Urinary bladder (tissue), 4 donors: ENCODE results near the gene NKX2-4. TPM values are rescaled to one million over a fixed set of nuclear protein-coding genes. Genes with fewer than 3 reads are reported as not detected.
A peak's percentile ranks its signal among the peaks of the same experiment; 100 is the strongest.

Experiments used
- DNase-seq: peaks from one replicate; pipeline ENCODE4 v3.0.0-alpha.2; 2015; ENCODE audit errors: extremely low spot score
- H3K27ac ChIP-seq: one replicate; pipeline ENCODE4 v1.5.1; 2013; ENCODE audit warnings: low read depth, mild to moderate bottlenecking, moderate library complexity
- H3K36me3 ChIP-seq: one replicate; pipeline ENCODE4 v1.6.1; 2013; ENCODE audit warnings: mild to moderate bottlenecking, moderate library complexity; ENCODE audit not compliant: insufficient read depth
- H3K4me1 ChIP-seq: one replicate; pipeline ENCODE4 v1.6.1; 2013; ENCODE audit warnings: mild to moderate bottlenecking, moderate library complexity; ENCODE audit not compliant: insufficient read depth
- H3K4me3 ChIP-seq: one replicate; pipeline ENCODE4 v1.5.1; 2013; ENCODE audit warnings: low read depth, low read length
- WGBS: extraction: QIAGEN DNeasy Blood & Tissue Kit; methylation state at CpG from one replicate; pipeline ENCODE4 v1.1.7; 2013; 5-methylcytosine and 5-hydroxymethylcytosine counted together
- polyA plus RNA-seq: library from polyadenylated mRNA; stranded (reverse); fragments of 200-250 nt; gene quantifications from one replicate; pipeline ENCODE4 v1.2.3, GENCODE V29; 2013
- total RNA-seq: library from RNA; depleted of rRNA; stranded (reverse); fragments of >200 nt; gene quantifications from one replicate; pipeline ENCODE4 v1.2.3, GENCODE V29; 2014
- donor health status: healthy with polysubstance abuse.
- donor health status: healthy.

NKX2-4 gene
- total and polyA plus RNA-seq, 2 donors, result not detected

- DNase-seq, result no peak
- WGBS, result 22% methylated on average over 5 of the region's 5 CpGs
- peaks cover 3% of the 10 kb centered on the region for H3K4me1 ChIP-seq
- H3K27ac ChIP-seq, result no peak overlapping the region
- no peaks in the 10 kb centered on the region for H3K36me3 ChIP-seq
- H3K4me3 ChIP-seq, result no peak overlapping the region
Observed at GRCh38 chr20:21399005-21399475, 1.7 kb upstream of the NKX2-4 start.

GRCh38 chr20:21398109-21399004 is 1.0 kb upstream of the NKX2-4 start:
- Histone ChIP-seq H3K27ac (no peak overlapping the region), H3K4me1 (peaks cover 3% of the 10 kb centered on the region), H3K4me3 (no peak overlapping the region), H3K36me3 (no peaks in the 10 kb centered on the region)
- no peak for DNase-seq
- WGBS, result 23% methylated on average over 10 of the region's 10 CpGs

DNA sequence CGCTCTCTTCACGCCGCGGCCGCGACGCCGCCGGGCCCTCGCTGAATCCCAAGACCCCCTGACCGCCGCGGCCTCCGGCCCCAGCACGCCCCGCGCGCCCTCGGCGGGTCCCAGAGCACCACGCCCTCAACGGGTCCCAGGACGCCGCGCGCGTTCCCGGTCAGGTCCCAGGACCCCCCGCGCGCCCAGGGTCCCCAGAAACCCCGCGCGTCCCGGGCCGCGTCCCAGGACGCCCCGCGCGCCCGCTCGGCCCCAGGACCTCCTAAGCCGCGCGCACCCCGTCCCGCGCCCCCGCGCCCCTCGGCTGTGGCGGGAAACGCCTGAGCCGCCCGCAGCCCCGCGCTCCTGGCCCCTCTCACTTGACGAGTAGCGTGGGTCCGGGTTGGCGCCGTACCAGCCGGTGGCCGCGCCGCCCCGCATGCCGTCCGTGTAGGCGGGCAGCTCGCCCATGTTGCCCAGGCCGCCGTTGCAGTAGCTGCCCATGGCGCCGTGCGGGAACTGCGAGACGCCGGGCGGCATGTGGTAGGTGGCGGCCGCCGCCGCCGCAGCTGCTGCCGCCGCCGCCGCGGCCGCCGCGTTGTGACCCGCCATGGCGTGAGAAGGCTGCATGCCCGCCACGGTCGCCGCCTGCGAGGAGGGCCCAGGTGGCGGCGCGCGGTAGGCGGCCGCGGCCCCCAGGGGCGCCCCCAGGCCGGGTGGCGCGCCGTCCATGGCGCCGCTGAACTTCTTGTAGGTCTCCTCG is 556 bp downstream of the NKX2-4 start:
- Histone ChIP-seq H3K27ac (no peak overlapping the region), H3K4me3 (peak overlapping the region; percentile 16), H3K4me1 (peaks cover 3% of the 10 kb centered on the region), H3K36me3 (no peaks in the 10 kb centered on the region)
- 2% methylated on average over 116 of the region's 116 CpGs for WGBS
- DNase-seq, result no peak

DNA sequence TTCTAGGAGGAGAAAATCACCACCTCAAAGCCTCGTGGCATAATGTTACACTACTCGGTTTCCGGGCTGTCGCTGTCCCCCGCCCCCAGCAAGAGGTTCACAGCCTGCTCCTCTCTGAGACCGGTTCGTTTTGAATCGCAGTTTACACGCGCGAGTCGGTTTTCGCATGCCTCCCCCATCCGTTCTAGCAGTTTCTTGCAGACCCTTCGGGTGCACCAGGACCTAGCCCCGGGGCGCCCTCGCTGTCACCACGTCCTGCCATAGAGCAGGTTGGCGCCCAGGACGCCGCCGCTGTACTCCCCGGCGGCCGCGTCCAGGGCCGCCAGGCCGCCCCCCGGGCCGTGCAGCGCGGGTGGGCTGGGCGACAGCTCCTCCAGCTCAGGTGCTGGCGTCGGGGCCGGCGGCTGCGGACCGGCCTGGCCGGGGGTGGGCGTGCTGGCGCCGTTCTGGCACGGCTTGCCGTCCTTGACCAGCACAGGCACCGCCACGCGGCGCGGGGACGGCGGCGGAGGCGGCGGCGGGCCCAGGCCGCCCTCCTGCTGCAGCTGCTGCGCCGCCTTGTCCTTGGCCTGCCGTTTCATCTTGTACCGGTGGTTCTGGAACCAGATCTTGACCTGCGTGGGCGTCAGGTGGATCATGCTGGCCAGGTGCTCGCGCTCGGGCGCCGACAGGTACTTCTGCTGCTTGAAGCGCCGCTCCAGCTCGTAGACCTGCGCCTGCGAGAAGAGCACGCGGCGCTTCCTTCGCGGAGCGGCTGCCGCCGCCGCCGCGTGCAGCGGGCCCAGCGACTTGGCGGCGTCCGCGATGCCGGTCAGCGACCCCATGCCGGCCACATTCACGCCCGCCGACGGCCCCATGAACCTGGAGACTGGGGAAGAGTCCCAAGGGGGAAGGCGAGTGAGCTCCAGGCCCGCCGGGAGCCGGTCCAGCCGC is 1.4 kb downstream of the NKX2-4 start:
- H3K36me3 ChIP-seq, result no peaks in the 10 kb centered on the region
- no peak for DNase-seq
- no peak overlapping the region for H3K27ac ChIP-seq
- 2% methylated on average over 103 of the region's 103 CpGs for WGBS
- H3K4me1 ChIP-seq, result peaks cover 3% of the 10 kb centered on the region
- H3K4me3 ChIP-seq, result peak overlapping the region; percentile 16

DNA sequence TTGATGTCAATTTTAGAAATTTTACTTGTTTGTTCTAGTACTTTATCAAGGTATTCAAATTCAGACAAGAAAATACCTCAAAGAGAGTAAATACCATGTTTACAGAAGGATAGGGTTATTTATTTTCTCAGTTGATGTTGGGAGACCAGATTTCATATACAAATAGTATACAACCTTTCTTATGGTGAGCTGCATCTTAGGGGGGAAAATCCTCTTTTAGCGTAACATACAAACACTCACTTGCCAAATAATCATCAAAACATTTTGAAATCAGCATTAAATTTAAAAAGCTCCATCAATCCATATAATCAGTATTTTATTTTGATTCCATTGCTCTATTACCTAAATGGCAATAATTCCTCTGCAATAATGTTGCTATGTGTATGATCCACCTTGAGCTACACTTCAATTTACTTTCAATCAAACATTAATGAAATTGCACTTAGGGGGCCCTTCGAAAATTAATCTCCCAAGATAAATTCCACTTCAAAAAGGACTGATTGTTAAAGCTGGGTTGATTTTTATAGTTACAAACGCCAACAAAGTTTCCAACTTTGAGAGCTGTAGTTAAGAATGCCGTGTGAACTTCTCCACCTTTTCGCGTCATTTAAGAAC is 2.2 kb downstream of the NKX2-4 start:
- Histone ChIP-seq H3K4me1 (peaks cover 3% of the 10 kb centered on the region), H3K27ac (no peak overlapping the region), H3K36me3 (no peaks in the 10 kb centered on the region), H3K4me3 (no peak overlapping the region)
- 17% methylated on average over 6 of the region's 6 CpGs for WGBS
- DNase-seq, result no peak

GRCh38 chr20:21394551-21394950 is 2.8 kb downstream of the NKX2-4 start:
- no peak overlapping the region for H3K27ac ChIP-seq
- DNase-seq, result no peak
- WGBS, result 21% methylated on average over 3 of the region's 3 CpGs

GRCh38 chr20:21393816-21394519 is 3.4 kb downstream of the NKX2-4 start:
- Histone ChIP-seq H3K4me3 (no peak overlapping the region), H3K4me1 (peaks cover 3% of the 10 kb centered on the region), H3K36me3 (no peaks in the 10 kb centered on the region), H3K27ac (no peak overlapping the region)
- DNase-seq, result no peak
- WGBS, result 41% methylated on average over 4 of the region's 4 CpGs

More at GRCh38 chr20:21394551-21394950, 2.8 kb downstream of the NKX2-4 start:
- no peak overlapping the region for H3K4me3 ChIP-seq
- peaks cover 3% of the 10 kb centered on the region for H3K4me1 ChIP-seq
- H3K36me3 ChIP-seq, result no peaks in the 10 kb centered on the region

- no peak overlapping the region for H3K27ac ChIP-seq
- no peaks in the 10 kb centered on the region for H3K36me3 ChIP-seq
- 31% methylated on average over 4 of the region's 4 CpGs for WGBS
- no peak overlapping the region for H3K4me3 ChIP-seq
- peaks cover 3% of the 10 kb centered on the region for H3K4me1 ChIP-seq
- DNase-seq, result no peak
Observed at GRCh38 chr20:21393166-21393565, 4.2 kb downstream of the NKX2-4 start.

GRCh38 chr20:21391972-21392352 is 5.4 kb downstream of the NKX2-4 start:
- peaks cover under 1% of the 10 kb centered on the region for H3K36me3 ChIP-seq
- H3K4me3 ChIP-seq, result no peak overlapping the region
- H3K27ac ChIP-seq, result no peak overlapping the region
- WGBS, result 18% methylated on average over 10 of the region's 10 CpGs
- no peak for DNase-seq
- peaks cover 3% of the 10 kb centered on the region for H3K4me1 ChIP-seq

GRCh38 chr20:21391185-21391971 is 5.9 kb downstream of the NKX2-4 start:
- Histone ChIP-seq H3K4me1 (peaks cover 3% of the 10 kb centered on the region), H3K27ac (no peak overlapping the region), H3K4me3 (no peak overlapping the region), H3K36me3 (peaks cover 3% of the 10 kb centered on the region)
- 28% methylated on average over 61 of the region's 61 CpGs for WGBS
- DNase-seq, result no peak

- Histone ChIP-seq H3K4me1 (peaks cover under 1% of the 10 kb centered on the region), H3K4me3 (no peak overlapping the region), H3K36me3 (peaks cover 3% of the 10 kb centered on the region), H3K27ac (no peak overlapping the region)
- 93% methylated on average over 7 of the region's 7 CpGs for WGBS
- no peak for DNase-seq
Observed at GRCh38 chr20:21390768-21391167, 6.6 kb downstream of the NKX2-4 start.

DNA sequence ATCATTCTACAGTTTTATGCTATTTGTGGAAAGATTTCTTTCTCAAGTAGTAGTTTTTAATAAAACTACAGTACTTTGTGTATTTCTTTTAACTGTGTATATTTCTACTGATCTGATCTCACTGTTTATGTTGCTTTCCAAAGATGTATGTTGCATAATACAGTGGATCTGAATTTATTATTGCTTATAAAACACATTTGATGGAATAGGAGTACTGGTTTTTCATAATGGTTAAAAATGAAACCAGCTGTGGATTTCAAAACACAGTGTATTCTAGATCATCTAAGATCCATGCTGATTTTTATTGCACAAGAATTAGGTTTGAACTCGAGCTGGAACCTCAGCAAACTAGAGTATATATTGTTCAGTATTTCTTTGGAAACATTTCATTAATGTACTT is 8.0 kb downstream of the NKX2-4 start:
- no peak overlapping the region for H3K27ac ChIP-seq
- no peaks in the 10 kb centered on the region for H3K4me1 ChIP-seq
- DNase-seq, result no peak
- H3K36me3 ChIP-seq, result peaks cover 5% of the 10 kb centered on the region
- no peak overlapping the region for H3K4me3 ChIP-seq
- 0% methylated on average over 1 of the region's 1 CpG for WGBS
